Neural cell (in vitro differentiated cells): ENCODE data around the gene DGKQ. TPM values are rescaled to one million over a fixed set of nuclear protein-coding genes. Genes with fewer than 3 reads are reported as not detected.
A peak's percentile ranks its signal among the peaks of the same experiment; 100 is the strongest.

ENCODE experiments used
- H2AFZ ChIP-seq: fragments of 200-600, 300-800 bp; sonication (generic), shearing (Covaris generic); 2 replicates; pipeline ENCODE4 v1.6.0; 2014; ENCODE audit warnings: low read depth, mild to moderate bottlenecking, antibody characterized with exemption, low read length, moderate library complexity
- H3F3A ChIP-seq: fragments of 200-600 bp; shearing (Covaris generic); 2 replicates; pipeline ENCODE4 v1.6.1; 2016; ENCODE audit warnings: mild to moderate bottlenecking, moderate library complexity, mixed read lengths, antibody characterized with exemption, low read length; ENCODE audit not compliant: insufficient read depth, poor library complexity, severe bottlenecking
- H3K27ac ChIP-seq: fragments of 200-600, 300-800 bp; sonication (generic), shearing (Covaris generic); 2 replicates; pipeline ENCODE4 v1.5.1; 2014; ENCODE audit warnings: mild to moderate bottlenecking, low read length, moderate library complexity
- H3K27me3 ChIP-seq: fragments of 300-800, 200-600 bp; sonication (generic), shearing (Covaris generic); 2 replicates; pipeline ENCODE4 v1.6.0; 2014; ENCODE audit warnings: mild to moderate bottlenecking, low read depth, low read length, moderate library complexity; ENCODE audit not compliant: insufficient read depth
- H3K36me3 ChIP-seq: fragments of 300-800, 200-600 bp; sonication (generic), shearing (Covaris generic); 2 replicates; pipeline ENCODE4 v1.5.1; 2014; ENCODE audit warnings: mild to moderate bottlenecking, antibody characterized with exemption, low read length, moderate library complexity; ENCODE audit not compliant: insufficient read depth
- H3K4me2 ChIP-seq: fragments of 300-800, 200-600 bp; sonication (generic), shearing (Covaris generic); 2 replicates; pipeline ENCODE4 v1.6.0; 2014; ENCODE audit warnings: mild to moderate bottlenecking, low read length
- H3K4me3 ChIP-seq: fragments of 300-800, 200-600 bp; sonication (generic), shearing (Covaris generic); 2 replicates; pipeline ENCODE4 v1.5.1; 2014; ENCODE audit warnings: mild to moderate bottlenecking, low read length, moderate library complexity
- H3K79me2 ChIP-seq: fragments of 200-600 bp; shearing (Covaris generic); replicated peaks from 2 replicates; pipeline ENCODE4 v1.6.0; 2014; ENCODE audit warnings: mild to moderate bottlenecking, low read length, moderate library complexity; ENCODE audit not compliant: insufficient read depth
- H3K9ac ChIP-seq: fragments of 300-800, 200-600 bp; sonication (generic), shearing (Covaris generic); 2 replicates; pipeline ENCODE4 v1.6.1; 2016; ENCODE audit warnings: mild to moderate bottlenecking, low read length, mixed read lengths
- H3K9me2 ChIP-seq: fragments of 200-600 bp; shearing (Covaris generic); 2 replicates; pipeline ENCODE4 v1.6.1; 2016; ENCODE audit warnings: mild to moderate bottlenecking, low read length, mixed read lengths; ENCODE audit not compliant: insufficient read depth
- H3K9me3 ChIP-seq: fragments of 200-600, 300-800 bp; sonication (generic), shearing (Covaris generic); 2 replicates; pipeline ENCODE4 v1.6.1; 2016; ENCODE audit warnings: mild to moderate bottlenecking, mixed run types, low read length, moderate library complexity, mixed read lengths
- H4K20me1 ChIP-seq: fragments of 200-600 bp; shearing (Covaris generic); 2 replicates; pipeline ENCODE4 v1.6.1; 2016; ENCODE audit warnings: mild to moderate bottlenecking, mixed run types; ENCODE audit not compliant: insufficient read depth
- EP300 ChIP-seq: fragments of 450-650 bp; conservative IDR thresholded peaks from 2 replicates; pipeline ENCODE4 v1.6.1; 2014; ENCODE audit warnings: antibody characterized with exemption, mild to moderate bottlenecking, moderate library complexity; ENCODE audit not compliant: poor library complexity, severe bottlenecking
- EZH2 ChIP-seq: fragments of 200-600, 300-800 bp; shearing (Covaris generic), sonication (generic); IDR thresholded peaks from 2 replicates; pipeline ENCODE4 v1.6.1; 2014; ENCODE audit warnings: antibody characterized with exemption, low read length, borderline replicate concordance, mild to moderate bottlenecking; ENCODE audit not compliant: insufficient read depth, poor library complexity, severe bottlenecking
- MXI1 ChIP-seq: fragments of 450-650 bp; conservative IDR thresholded peaks from 2 replicates; pipeline ENCODE4 v1.6.1; 2014; ENCODE audit warnings: antibody characterized with exemption, mild to moderate bottlenecking; ENCODE audit not compliant: poor library complexity, severe bottlenecking
- RAD21 ChIP-seq: fragments of 450-650 bp; conservative IDR thresholded peaks from 2 replicates; pipeline ENCODE4 v1.6.1; 2014; ENCODE audit warnings: antibody characterized with exemption, mild to moderate bottlenecking, moderate library complexity
- REST ChIP-seq: IDR thresholded peaks from 2 replicates; pipeline ENCODE4 v1.6.1; 2012; ENCODE audit warnings: borderline replicate concordance
- SMC3 ChIP-seq: fragments of 450-650 bp; conservative IDR thresholded peaks from 2 replicates; pipeline ENCODE4 v1.6.1; 2014; ENCODE audit warnings: antibody characterized with exemption, mild to moderate bottlenecking, moderate library complexity; ENCODE audit not compliant: poor library complexity
- TAF1 ChIP-seq: IDR thresholded peaks from 2 replicates; pipeline ENCODE4 v1.6.1; 2012; ENCODE audit warnings: low read depth
- polyA plus RNA-seq: library from polyadenylated mRNA; depleted of rRNA; stranded (reverse); fragments of >200 nt; gene quantifications from 2 replicates; pipeline ENCODE4 v1.2.3, GENCODE V29; 2014
- TF ChIP-seq, protein P1 (sequence below): fragments of 450-650 bp; IDR thresholded peaks from 2 replicates; pipeline ENCODE4 v1.5.1; 2014; ENCODE audit warnings: antibody characterized with exemption, mild to moderate bottlenecking, moderate library complexity; ENCODE audit not compliant: poor library complexity, severe bottlenecking

The DGKQ gene
- polyA plus RNA-seq, 1 donor from 2014 or later, result 32.4 TPM

DNA sequence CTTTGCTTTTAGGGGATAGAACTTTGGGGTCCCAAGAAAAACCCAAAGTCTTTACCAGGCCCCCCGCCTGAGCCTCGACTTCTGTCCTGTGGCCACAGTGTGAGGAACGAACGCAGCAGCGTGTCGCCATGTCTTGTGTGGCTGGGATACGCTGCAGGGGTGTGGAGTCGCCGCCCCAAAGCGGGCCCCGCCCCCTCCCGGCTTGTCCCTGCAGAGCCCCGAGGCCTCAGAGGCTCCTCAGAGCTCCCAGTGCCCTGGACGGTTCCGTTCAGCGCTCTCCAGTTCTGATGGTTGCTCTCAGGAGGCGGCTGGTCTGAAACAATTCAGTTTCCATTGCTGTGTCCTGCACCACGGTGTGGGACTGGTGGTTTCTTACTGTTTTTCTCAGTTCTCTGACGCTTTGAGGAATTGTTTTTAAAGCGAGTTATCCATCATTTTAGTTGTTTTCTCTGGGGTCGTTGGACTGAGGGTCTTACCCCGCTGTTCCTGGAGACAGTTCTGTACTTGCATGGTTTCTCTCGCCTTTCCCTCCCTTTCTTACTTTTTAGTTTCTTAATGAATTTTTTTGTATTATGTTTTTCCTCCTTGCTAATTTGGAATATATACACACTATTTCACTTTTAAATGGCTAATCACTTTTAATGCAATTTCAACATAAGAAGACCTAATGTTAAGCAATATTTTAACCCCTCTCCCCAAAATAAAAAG lies 11.9 kb upstream of the DGKQ start:
- no peaks in the 10 kb centered on the region for H4K20me1 ChIP-seq
- no peaks in the 10 kb centered on the region for H3K27me3 ChIP-seq
- H3K9me2 ChIP-seq, result no peaks in the 10 kb centered on the region
- TF ChIP-seq REST (no peak), TAF1 (no peak), RAD21 (no peak)
- no peaks in the 10 kb centered on the region for H3K36me3 ChIP-seq
- H3F3A ChIP-seq, result no peaks in the 10 kb centered on the region
- H3K4me2 ChIP-seq, result peak overlapping the region; percentile 89
- H2AFZ ChIP-seq, result no peak overlapping the region
- H3K9ac ChIP-seq, result no peak overlapping the region
- no peak overlapping the region for H3K27ac ChIP-seq
- H3K79me2 ChIP-seq, result no peaks in the 10 kb centered on the region
- H3K4me3 ChIP-seq, result peak overlapping the region; percentile 77
- H3K9me3 ChIP-seq, result no peaks in the 10 kb centered on the region

GRCh38 chr4:984336-985054 lies 11.1 kb upstream of the DGKQ start:
- TF ChIP-seq REST (no peak), MXI1 (no peak), SMC3 (no peak), RAD21 (no peak), EP300 (no peak), EZH2 (no peak)
- TF ChIP-seq, protein P1, sequence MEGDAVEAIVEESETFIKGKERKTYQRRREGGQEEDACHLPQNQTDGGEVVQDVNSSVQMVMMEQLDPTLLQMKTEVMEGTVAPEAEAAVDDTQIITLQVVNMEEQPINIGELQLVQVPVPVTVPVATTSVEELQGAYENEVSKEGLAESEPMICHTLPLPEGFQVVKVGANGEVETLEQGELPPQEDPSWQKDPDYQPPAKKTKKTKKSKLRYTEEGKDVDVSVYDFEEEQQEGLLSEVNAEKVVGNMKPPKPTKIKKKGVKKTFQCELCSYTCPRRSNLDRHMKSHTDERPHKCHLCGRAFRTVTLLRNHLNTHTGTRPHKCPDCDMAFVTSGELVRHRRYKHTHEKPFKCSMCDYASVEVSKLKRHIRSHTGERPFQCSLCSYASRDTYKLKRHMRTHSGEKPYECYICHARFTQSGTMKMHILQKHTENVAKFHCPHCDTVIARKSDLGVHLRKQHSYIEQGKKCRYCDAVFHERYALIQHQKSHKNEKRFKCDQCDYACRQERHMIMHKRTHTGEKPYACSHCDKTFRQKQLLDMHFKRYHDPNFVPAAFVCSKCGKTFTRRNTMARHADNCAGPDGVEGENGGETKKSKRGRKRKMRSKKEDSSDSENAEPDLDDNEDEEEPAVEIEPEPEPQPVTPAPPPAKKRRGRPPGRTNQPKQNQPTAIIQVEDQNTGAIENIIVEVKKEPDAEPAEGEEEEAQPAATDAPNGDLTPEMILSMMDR, result no peak
- Histone ChIP-seq H3K79me2 (no peaks in the 10 kb centered on the region), H3K4me2 (no peak overlapping the region), H4K20me1 (no peaks in the 10 kb centered on the region), H3F3A (no peaks in the 10 kb centered on the region), H3K9ac (no peak overlapping the region), H3K9me3 (no peaks in the 10 kb centered on the region), H3K27me3 (no peaks in the 10 kb centered on the region), H2AFZ (no peak overlapping the region), H3K9me2 (no peaks in the 10 kb centered on the region), H3K27ac (no peak overlapping the region), H3K4me3 (no peak overlapping the region), H3K36me3 (no peaks in the 10 kb centered on the region)
